ENCODE data around the gene LYST. TPM values are rescaled to one million over a fixed set of nuclear protein-coding genes. Genes with fewer than 3 reads are reported as not detected.

LYST gene
- total RNA-seq, 1 donor from 2014 or later, result 90.2 TPM

GRCh38 chr1:235748747-235749146, 118.0 kb downstream of the LYST start:
- DNase-seq, result no peak
- no peak for ATAC-seq (ENCODE audit: low read depth)
- Mint-ChIP-seq H3K4me1 (no peaks in the 10 kb centered on the region), H3K4me3 (no peak overlapping the region), H3K27me3 (no peaks in the 10 kb centered on the region), H3K9me3 (no peaks in the 10 kb centered on the region), H3K27ac (no peak overlapping the region), H3K36me3 (ENCODE audit: low read depth) (peaks cover 78% of the 10 kb centered on the region)
- ChIA-PET POLR2A (interaction anchor here (0.6 kb wide), 1 partner anchor 646 kb away, joined by 5 read pairs; no protein-coding TSS in a partner anchor), CTCF (interaction anchor here (3.3 kb wide), 1 partner anchor 223 kb away, joined by 13 read pairs; no protein-coding TSS in a partner anchor)
- intact Hi-C loops (cut with micrococcal nuclease), result loop anchor here (2.0 to 5.0 kb wide), 2 partner anchors 14 to 224 kb away; no protein-coding TSS in a partner anchor
- TF ChIP-seq CTCF (IDR thresholded peaks at IDR 0.05), result no peak

GRCh38 chr1:235746245-235746644, 120.5 kb downstream of the LYST start:
- Mint-ChIP-seq H3K36me3 (ENCODE audit: low read depth) (peaks cover 76% of the 10 kb centered on the region), H3K4me3 (no peak overlapping the region), H3K4me1 (no peaks in the 10 kb centered on the region), H3K9me3 (no peaks in the 10 kb centered on the region), H3K27me3 (no peaks in the 10 kb centered on the region), H3K27ac (no peak overlapping the region)
- DNase-seq, result no peak
- POLR2A ChIA-PET, result no interaction called here
- TF ChIP-seq CTCF (IDR thresholded peaks at IDR 0.05), result no peak
- intact Hi-C loops (cut with micrococcal nuclease), result loop anchor here (5.0 kb wide), 1 partner anchor 226 kb away; no protein-coding TSS in a partner anchor
- CTCF ChIA-PET, result no interaction called here
- no peak for ATAC-seq (ENCODE audit: low read depth)

- Mint-ChIP-seq H3K27me3 (no peaks in the 10 kb centered on the region), H3K36me3 (ENCODE audit: low read depth) (peaks cover 72% of the 10 kb centered on the region), H3K4me1 (no peaks in the 10 kb centered on the region), H3K9me3 (no peaks in the 10 kb centered on the region), H3K27ac (no peak overlapping the region), H3K4me3 (no peak overlapping the region)
- ATAC-seq (ENCODE audit: low read depth), result no peak
- no peak for TF ChIP-seq CTCF (IDR thresholded peaks at IDR 0.05)
- POLR2A ChIA-PET, result no interaction called here
- no peak for DNase-seq
- CTCF ChIA-PET, result no interaction called here
- intact Hi-C loops (cut with micrococcal nuclease), result loop anchor here (5.0 kb wide), 1 partner anchor 227 kb away; no protein-coding TSS in a partner anchor
These were observed 121.1 kb downstream of the LYST start for GRCh38 chr1:235745503-235746136.

GRCh38 chr1:235742914-235743599, 123.6 kb downstream of the LYST start:
- Mint-ChIP-seq H3K27ac (no peak overlapping the region), H3K9me3 (no peaks in the 10 kb centered on the region), H3K27me3 (no peaks in the 10 kb centered on the region), H3K4me3 (no peak overlapping the region), H3K36me3 (ENCODE audit: low read depth) (peaks cover 76% of the 10 kb centered on the region), H3K4me1 (no peaks in the 10 kb centered on the region)
- CTCF ChIA-PET, result no interaction called here
- POLR2A ChIA-PET, result no interaction called here
- intact Hi-C loops (cut with micrococcal nuclease), result no loop called here
- DNase-seq (no peak), ATAC-seq (ENCODE audit: low read depth) (no peak)
- TF ChIP-seq CTCF (IDR thresholded peaks at IDR 0.05), result no peak

- no peak for ATAC-seq (ENCODE audit: low read depth)
- POLR2A ChIA-PET, result no interaction called here
- CTCF ChIA-PET, result no interaction called here
- Mint-ChIP-seq H3K4me1 (no peaks in the 10 kb centered on the region), H3K4me3 (no peak overlapping the region), H3K27me3 (no peaks in the 10 kb centered on the region), H3K9me3 (no peaks in the 10 kb centered on the region), H3K36me3 (ENCODE audit: low read depth) (peaks cover 78% of the 10 kb centered on the region), H3K27ac (no peak overlapping the region)
- no peak for DNase-seq
- TF ChIP-seq CTCF (IDR thresholded peaks at IDR 0.05), result no peak
- intact Hi-C loops (cut with micrococcal nuclease), result no loop called here
These were observed 125.4 kb downstream of the LYST start for GRCh38 chr1:235741294-235741693.

All from activated B cell treated with CpG ODN at 0.5 μM for 24 hours (primary cell).